ENCODE measurements around the gene UGT1A3.

The UGT1A3 gene

DNA sequence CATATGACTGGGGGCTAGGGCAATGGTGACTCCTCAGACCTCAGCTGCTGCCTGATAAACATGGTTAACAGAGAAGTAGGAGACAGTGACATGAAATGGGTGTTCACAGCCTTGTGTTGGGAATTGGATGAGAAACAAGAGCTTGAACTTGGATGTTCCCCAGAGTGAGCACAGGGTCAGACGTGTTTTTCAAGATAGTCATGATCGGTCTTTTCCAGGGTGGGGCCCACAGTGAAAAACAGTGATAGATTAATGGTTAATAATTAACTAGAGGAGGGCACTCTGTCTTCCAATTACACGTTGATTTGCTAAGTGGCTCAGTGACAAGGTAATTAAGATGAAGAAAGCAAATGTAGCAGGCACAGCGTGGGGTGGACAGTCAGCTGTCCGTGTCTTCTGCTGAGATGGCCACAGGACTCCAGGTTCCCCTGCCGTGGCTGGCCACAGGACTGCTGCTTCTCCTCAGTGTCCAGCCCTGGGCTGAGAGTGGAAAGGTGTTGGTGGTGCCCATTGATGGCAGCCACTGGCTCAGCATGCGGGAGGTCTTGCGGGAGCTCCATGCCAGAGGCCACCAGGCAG lies at the start of gene UGT1A3:
Gene UGT1A3 (plus strand): TSS at position 320 of the 579 bp plus-strand sequence. CDS start 85 bp downstream, at position 405.
- DNase-seq (ENCODE audit: low read depth), result no peak
- H3K4me3 ChIP-seq (ENCODE audit: control insufficient read depth, low read depth, low read length), result no peak within 1 kb of the TSS
- TF ChIP-seq, protein P1, sequence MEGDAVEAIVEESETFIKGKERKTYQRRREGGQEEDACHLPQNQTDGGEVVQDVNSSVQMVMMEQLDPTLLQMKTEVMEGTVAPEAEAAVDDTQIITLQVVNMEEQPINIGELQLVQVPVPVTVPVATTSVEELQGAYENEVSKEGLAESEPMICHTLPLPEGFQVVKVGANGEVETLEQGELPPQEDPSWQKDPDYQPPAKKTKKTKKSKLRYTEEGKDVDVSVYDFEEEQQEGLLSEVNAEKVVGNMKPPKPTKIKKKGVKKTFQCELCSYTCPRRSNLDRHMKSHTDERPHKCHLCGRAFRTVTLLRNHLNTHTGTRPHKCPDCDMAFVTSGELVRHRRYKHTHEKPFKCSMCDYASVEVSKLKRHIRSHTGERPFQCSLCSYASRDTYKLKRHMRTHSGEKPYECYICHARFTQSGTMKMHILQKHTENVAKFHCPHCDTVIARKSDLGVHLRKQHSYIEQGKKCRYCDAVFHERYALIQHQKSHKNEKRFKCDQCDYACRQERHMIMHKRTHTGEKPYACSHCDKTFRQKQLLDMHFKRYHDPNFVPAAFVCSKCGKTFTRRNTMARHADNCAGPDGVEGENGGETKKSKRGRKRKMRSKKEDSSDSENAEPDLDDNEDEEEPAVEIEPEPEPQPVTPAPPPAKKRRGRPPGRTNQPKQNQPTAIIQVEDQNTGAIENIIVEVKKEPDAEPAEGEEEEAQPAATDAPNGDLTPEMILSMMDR (conservative IDR thresholded peaks at IDR 0.05; ENCODE audit: control insufficient read depth, insufficient read depth, low read depth, low read length), result no peak

DNA sequence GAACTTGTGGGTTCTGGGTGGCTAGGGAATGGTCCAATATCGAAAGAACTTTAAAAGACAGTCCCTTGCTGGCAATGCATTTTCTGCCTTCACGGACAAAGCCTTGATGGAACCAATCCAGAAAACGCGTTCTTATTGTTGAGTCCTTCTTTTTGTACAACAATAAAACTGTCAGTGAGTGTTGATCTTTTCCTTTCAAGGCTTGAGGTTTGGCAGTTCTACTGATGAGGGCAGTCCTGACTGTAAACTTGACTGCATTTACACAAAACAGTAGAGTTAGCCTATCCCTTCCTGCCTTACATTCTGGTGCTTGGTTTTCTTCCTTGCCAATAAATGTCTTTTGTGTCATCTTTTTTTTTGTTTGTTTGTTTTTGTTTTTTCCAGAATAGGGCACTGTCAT lies 49.6 kb upstream of the UGT1A3 start:
- no peak for DNase-seq (ENCODE audit: low read depth)
- no peak overlapping the region for H3K4me3 ChIP-seq (ENCODE audit: control insufficient read depth, low read depth, low read length)
- TF ChIP-seq, protein P1 (conservative IDR thresholded peaks at IDR 0.05; ENCODE audit: control insufficient read depth, insufficient read depth, low read depth, low read length), result no peak

DNA sequence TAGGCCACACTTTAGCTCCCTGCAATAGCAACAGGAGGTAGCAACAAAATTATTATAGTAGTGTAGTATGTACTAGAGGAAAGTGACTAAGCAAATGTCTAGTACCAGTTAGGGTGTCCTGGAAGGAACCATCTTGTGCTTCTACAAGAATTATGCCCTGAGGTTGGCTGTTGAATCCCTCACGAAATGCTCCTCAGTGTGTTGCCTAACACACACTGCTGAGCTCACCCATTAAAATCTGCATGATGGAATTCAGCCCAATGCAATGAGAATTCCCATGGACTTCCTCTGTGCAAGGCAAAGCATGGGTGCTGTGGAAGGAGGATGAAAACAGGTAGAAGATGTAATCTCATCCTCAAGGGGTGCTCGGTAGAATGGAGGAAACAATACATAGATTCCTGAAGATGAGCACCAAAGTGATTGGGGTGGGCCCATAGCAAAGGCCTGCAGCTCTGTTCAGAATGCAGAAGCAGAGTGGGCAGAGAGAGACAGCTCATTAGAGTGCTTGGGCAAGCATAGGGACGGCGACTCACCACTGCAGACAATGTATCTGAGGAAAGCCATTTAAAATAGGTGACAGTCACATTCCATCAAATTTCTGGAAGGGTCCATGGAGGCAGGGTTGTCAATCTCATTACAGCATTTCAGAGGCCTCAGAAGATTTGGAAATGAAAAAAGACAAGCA lies 48.3 kb upstream of the UGT1A3 start:
- DNase-seq (ENCODE audit: low read depth), result no peak
- H3K4me3 ChIP-seq (ENCODE audit: control insufficient read depth, low read depth, low read length), result no peak overlapping the region
- TF ChIP-seq, protein P1 (conservative IDR thresholded peaks at IDR 0.05; ENCODE audit: control insufficient read depth, insufficient read depth, low read depth, low read length), result no peak

DNA sequence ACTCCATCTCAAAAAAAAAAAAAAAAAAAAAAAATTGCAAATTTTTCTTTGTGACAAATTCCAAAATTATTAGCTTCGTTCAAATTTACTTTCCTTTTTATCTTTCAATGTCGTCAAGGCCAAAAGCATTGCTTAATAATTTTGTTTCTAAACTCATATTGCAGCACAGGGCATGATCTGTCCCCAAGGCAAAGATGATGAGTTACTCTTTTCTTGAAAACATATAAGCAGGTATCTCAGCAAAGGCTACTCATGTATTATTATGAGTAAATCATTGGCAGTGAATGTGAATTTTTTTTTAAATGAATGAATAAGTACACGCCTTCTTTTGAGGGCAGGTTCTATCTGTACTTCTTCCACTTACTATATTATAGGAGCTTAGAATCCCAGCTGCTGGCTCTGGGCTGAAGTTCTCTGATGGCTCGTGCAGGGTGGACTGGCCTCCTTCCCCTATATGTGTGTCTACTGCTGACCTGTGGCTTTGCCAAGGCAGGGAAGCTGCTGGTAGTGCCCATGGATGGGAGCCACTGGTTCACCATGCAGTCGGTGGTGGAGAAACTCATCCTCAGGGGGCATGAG lies 47.2 kb upstream of the UGT1A3 start, which contains the start of gene UGT1A7:
Gene UGT1A7 (plus strand): TSS at position 381 of the 579 bp plus-strand sequence. CDS start 37 bp downstream, at position 418.
- no peak for DNase-seq (ENCODE audit: low read depth)
- no peak within 1 kb of the TSS for H3K4me3 ChIP-seq (ENCODE audit: control insufficient read depth, low read depth, low read length)
- TF ChIP-seq, protein P1 (conservative IDR thresholded peaks at IDR 0.05; ENCODE audit: control insufficient read depth, insufficient read depth, low read depth, low read length), result no peak

DNA sequence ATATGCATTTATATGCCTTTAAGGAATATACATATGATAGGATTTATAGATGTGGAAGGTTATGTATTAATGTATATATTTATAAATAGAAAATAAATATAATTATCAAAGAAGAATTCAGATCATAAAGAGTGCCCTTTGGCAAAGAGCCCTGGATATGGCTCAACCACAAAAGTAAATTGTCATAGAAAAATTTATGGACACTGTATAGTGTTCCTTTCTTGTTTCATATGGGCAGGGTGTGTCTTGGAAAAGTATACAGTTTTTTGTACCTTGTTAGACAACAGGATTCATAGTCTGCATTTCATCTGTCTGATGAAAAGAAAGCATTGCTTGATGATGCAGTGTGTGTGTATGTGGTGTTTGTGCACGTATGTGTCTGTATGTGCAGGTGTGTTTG lies 44.2 kb upstream of the UGT1A3 start:
- H3K4me3 ChIP-seq (ENCODE audit: control insufficient read depth, low read depth, low read length), result no peak overlapping the region
- TF ChIP-seq, protein P1 (conservative IDR thresholded peaks at IDR 0.05; ENCODE audit: control insufficient read depth, insufficient read depth, low read depth, low read length), result no peak
- no peak for DNase-seq (ENCODE audit: low read depth)

DNA sequence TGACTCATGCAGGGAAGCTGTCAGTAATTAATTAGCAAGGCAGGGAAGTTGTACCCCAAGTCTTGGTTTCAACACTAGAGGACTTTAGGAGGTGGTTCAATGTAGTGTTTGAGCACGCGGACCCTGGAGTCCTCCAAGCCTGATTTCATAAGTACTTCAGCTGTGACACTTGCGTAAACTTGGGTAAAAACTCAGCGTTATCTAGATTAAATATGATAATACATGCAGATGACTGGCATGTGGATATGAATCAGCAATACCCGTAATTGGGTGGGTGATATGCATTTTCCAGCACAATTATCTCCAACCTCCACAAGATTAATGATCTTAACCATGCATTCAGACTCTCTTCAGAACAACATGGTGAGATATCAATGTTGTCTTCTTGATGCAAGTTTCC lies 41.9 kb upstream of the UGT1A3 start:
- DNase-seq (ENCODE audit: low read depth), result no peak
- TF ChIP-seq, protein P1 (conservative IDR thresholded peaks at IDR 0.05; ENCODE audit: control insufficient read depth, insufficient read depth, low read depth, low read length), result no peak
- H3K4me3 ChIP-seq (ENCODE audit: control insufficient read depth, low read depth, low read length), result no peak overlapping the region

Data from fibroblast of mammary gland (primary cell).